Adrenal gland (tissue), 12 donors: Measurements from ENCODE around the gene DNAJB5. TPM values are rescaled to one million over a fixed set of nuclear protein-coding genes. Genes with fewer than 3 reads are reported as not detected.

Experiments used
- DNase-seq, 7 donors: peaks; one replicate each; pipeline ENCODE4 v3.0.0-alpha.2; 2019 to 2020
- H3K27ac ChIP-seq, 5 donors: fragments of 200-600 bp; sonication (generic) in 4 of 5; 1 replicate in 3 of 5; 2 replicates in 2 of 5; pipeline versions ENCODE4 v1.5.1 to v1.8.0; 2016 to 2020; ENCODE audit warnings: mild to moderate bottlenecking in 1 of 5
- H3K27me3 ChIP-seq: fragments of 200-600 bp; 2 replicates; pipeline ENCODE4 v1.8.0; 2021
- H3K36me3 ChIP-seq, 2 donors: fragments of 200-600 bp; replicated peaks in 1 of 2; 1 replicate in 1 of 2; 2 replicates in 1 of 2; pipeline versions ENCODE4 v1.5.1 to v1.8.0; 2018 to 2022
- H3K4me1 ChIP-seq, 2 donors: fragments of 200-600 bp; replicated peaks in 1 of 2; 1 replicate in 1 of 2; 2 replicates in 1 of 2; pipeline versions ENCODE4 v1.5.1 to v1.8.0; 2018 to 2021
- H3K4me3 ChIP-seq, 4 donors: fragments of 200-600 bp; sonication (generic) in 3 of 4; one replicate each; pipeline ENCODE4 v1.5.1; 2016 to 2018
- H3K9me3 ChIP-seq, 3 donors: fragments of 200-600 bp; sonication (generic) in 1 of 3; replicated peaks in 1 of 3; 1 replicate in 2 of 3; 2 replicates in 1 of 3; pipeline versions ENCODE4 v1.5.1 to v1.8.0; 2016 to 2021
- POLR2A ChIP-seq, 2 donors: fragments of 450-650 bp; IDR thresholded peaks; one replicate each; pipeline ENCODE4 v1.6.1; 2017; ENCODE audit warnings: antibody characterized with exemption in 2 of 2, mild to moderate bottlenecking in 2 of 2, moderate library complexity in 1 of 2
- WGBS, 4 donors: extraction: QIAGEN DNeasy Blood & Tissue Kit in 2 of 4; methylation state at CpG; one replicate each; pipeline versions ENCODE4 v1.1.5 to v1.1.7; 2013 to 2017; 5-methylcytosine and 5-hydroxymethylcytosine counted together
- intact Hi-C, 2 donors: fragments of 100-400 bp; cut with DNase I; formaldehyde crosslinking; loops; one replicate each; pipeline versions ENCODE4 v1.14.1 to v1.15.0; 2022 to 2023
- polyA plus RNA-seq, 3 donors: library from polyadenylated mRNA; stranded (reverse); fragments of 200-250 nt in 2 of 3; fragments of 350-450 nt in 1 of 3; fragmentation: Illumina TruSeq in 1 of 3; extraction: RNeasy Lipid Tissue Mini Kit (QIAGEN cat#74804) in 1 of 3; gene quantifications; one replicate each; pipeline ENCODE4 v1.2.3, GENCODE V29; 2013 to 2014
- total RNA-seq, 9 donors: library from RNA; depleted of rRNA in 4 of 9; stranded (reverse); fragments of >200 nt in 4 of 9; fragments of 120-200 nt in 1 of 9; fragmentation: NEBNext Ultra II Directional in 1 of 9; extraction: Animal tissue kit (Norgen Biotek cat#: 25700) in 1 of 9; gene quantifications; one replicate each; pipeline versions ENCODE4 v1.1.0 to v1.2.4, GENCODE V29; 2013 to 2023
- TF ChIP-seq, protein P1 (sequence below), 6 experiments: fragments of 450-650 bp in 4 of 6; fragments of 200-600 bp in 2 of 6; sonication (generic) in 1 of 6; IDR thresholded peaks; 1 replicate in 5 of 6; 2 replicates in 1 of 6; pipeline versions ENCODE4 v1.5.1 to v1.8.0; 2016 to 2021; ENCODE audit warnings: antibody characterized with exemption in 6 of 6, mild to moderate bottlenecking in 2 of 6, moderate library complexity in 1 of 6
- donor health status: healthy with polysubstance abuse.
- donor health status: Bipolar disorder and iron deficiency.
- donor health status: DM: yes; HTN: yes; CAD: no.
- donor health status: DM: no; HTN: no; CAD: no.
- donor health status: DM: no; HTN: no; CAD: no.
- donor health status: DM: yes; HTN: yes; CAD: no.

DNAJB5 gene
- total and polyA plus RNA-seq, 12 donors: 6.2 to 22.4 (median 14.1) TPM

DNA sequence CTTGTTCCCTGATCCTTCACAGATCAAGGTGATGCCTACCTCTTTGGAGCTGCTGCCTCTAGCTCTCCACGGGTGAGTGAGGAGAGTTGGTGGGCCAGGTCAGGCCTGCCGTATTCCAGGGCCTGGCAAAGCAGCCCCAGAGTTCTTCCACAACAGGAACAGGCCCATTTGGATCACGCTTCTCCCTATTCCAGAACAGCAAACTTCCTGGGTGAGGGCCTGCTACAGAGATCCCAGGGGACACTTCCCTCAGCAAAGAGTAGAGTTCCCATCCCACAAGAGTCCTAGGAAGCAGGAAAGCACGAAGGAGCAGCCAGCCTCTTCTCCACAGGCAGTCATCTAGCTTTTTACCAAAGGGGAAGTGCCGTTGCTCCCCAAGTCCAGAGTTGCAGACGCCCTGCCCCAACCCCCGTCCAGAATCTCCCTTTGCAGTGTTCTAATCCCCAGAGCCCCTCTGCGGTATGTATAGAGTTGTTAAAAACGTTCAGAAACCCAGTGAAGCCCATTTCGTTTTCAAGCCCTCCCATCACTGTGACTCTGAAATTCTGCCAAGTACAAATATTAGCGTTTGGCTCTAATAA lies 9.3 kb upstream of the DNAJB5 start:
- DNase-seq: no peak
- Histone ChIP-seq H3K9me3 (no peaks in the 10 kb centered on the region), H3K4me3 (no peak overlapping the region), H3K27me3 (no peaks in the 10 kb centered on the region), H3K36me3 (no peaks in the 10 kb centered on the region), H3K4me1 (no peaks in the 10 kb centered on the region), H3K27ac (no peak overlapping the region)
- intact Hi-C loops: loop anchor here in 1 of 2 donors (10.0 kb wide), 1 partner anchor 115 kb away; the partner anchor contains the start of gene PIGO
- 66 to 78% (median 72%) methylated on average over 9 to 11 of the region's 11 CpGs for WGBS, 4 donors
- TF ChIP-seq POLR2A (IDR thresholded peaks at IDR 0.05): no peak
- TF ChIP-seq, protein P1, sequence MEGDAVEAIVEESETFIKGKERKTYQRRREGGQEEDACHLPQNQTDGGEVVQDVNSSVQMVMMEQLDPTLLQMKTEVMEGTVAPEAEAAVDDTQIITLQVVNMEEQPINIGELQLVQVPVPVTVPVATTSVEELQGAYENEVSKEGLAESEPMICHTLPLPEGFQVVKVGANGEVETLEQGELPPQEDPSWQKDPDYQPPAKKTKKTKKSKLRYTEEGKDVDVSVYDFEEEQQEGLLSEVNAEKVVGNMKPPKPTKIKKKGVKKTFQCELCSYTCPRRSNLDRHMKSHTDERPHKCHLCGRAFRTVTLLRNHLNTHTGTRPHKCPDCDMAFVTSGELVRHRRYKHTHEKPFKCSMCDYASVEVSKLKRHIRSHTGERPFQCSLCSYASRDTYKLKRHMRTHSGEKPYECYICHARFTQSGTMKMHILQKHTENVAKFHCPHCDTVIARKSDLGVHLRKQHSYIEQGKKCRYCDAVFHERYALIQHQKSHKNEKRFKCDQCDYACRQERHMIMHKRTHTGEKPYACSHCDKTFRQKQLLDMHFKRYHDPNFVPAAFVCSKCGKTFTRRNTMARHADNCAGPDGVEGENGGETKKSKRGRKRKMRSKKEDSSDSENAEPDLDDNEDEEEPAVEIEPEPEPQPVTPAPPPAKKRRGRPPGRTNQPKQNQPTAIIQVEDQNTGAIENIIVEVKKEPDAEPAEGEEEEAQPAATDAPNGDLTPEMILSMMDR (IDR thresholded peaks at IDR 0.05): no peak

DNA sequence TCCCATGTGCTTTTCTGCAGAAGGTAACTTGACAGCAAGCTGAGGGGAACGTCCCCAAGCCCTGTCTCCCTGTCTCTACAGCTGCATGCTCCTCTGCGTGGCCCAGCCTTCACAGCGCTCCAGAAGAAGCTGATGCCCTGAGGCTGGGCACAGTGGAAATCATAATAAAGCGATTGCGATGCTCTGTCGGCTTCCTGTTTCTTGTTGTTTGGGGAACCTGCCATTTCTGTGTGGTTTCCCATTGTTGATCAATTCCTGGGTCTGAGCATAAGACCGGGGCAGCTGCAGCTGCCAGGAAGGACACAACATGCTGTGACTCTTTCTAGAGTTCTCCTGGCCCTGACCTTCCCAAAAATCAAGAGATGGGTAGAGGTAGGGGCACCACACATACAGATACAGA lies 7.2 kb upstream of the DNAJB5 start:
- no peaks in the 10 kb centered on the region for H3K9me3 ChIP-seq
- no peaks in the 10 kb centered on the region for H3K27me3 ChIP-seq
- TF ChIP-seq, protein P1 (IDR thresholded peaks at IDR 0.05): no peak
- no peak for TF ChIP-seq POLR2A (IDR thresholded peaks at IDR 0.05)
- H3K4me3 ChIP-seq: no peak overlapping the region
- peak overlapping the region in 1 of 5 donors; percentile 8 for H3K27ac ChIP-seq
- no peaks in the 10 kb centered on the region for H3K4me1 ChIP-seq
- H3K36me3 ChIP-seq: no peaks in the 10 kb centered on the region
- intact Hi-C loops: loop anchor here in 1 of 2 donors (10.0 kb wide), 1 partner anchor 112 kb away; the partner anchor contains the start of gene PIGO
- DNase-seq: no peak
- WGBS, 4 donors: 63 to 87% (median 72%) methylated on average over 7 of the region's 7 CpGs

DNA sequence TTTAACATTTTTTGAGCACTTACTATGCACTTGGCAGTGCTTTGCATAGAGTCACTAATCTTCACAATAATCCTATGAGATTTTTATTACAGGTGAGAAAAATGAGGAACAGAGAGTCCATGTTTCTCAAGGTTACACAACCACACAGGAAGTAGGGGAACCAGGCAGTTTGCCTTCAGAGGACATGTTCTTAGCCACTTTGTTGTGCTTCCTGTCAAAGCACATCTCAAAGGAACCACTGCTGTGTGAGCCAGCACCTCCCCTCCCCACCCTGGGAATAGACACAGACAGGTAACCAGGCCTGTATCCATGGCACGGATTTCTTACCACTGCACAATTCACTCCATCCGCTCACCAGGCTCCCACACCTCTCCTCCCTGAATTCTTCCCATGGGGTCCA lies 6.3 kb upstream of the DNAJB5 start:
- TF ChIP-seq POLR2A (IDR thresholded peaks at IDR 0.05): no peak
- TF ChIP-seq, protein P1 (IDR thresholded peaks at IDR 0.05): no peak
- Histone ChIP-seq H3K36me3 (no peaks in the 10 kb centered on the region), H3K27ac (no peak overlapping the region), H3K9me3 (no peaks in the 10 kb centered on the region), H3K4me1 (no peaks in the 10 kb centered on the region), H3K4me3 (no peak overlapping the region), H3K27me3 (no peaks in the 10 kb centered on the region)
- WGBS, 4 donors: 81 to 93% (median 88%) methylated on average over 2 of the region's 2 CpGs
- intact Hi-C loops: loop anchor here in 1 of 2 donors (10.0 kb wide), 1 partner anchor 112 kb away; the partner anchor contains the start of gene PIGO
- no peak for DNase-seq

- DNase-seq: peak in 3 of 7 donors; percentile 33 to 40 (median 36)
- H3K4me1 ChIP-seq: peaks cover 0 to 5% of the 10 kb centered on the region in 2 donors
- H3K9me3 ChIP-seq: no peaks in the 10 kb centered on the region
- no peak overlapping the region for H3K4me3 ChIP-seq
- H3K36me3 ChIP-seq: no peaks in the 10 kb centered on the region
- 0 to 9% (median 0%) methylated on average over 1 of the region's 1 CpG for WGBS, 4 donors
- intact Hi-C loops: loop anchor here in 1 of 2 donors (10.0 kb wide), 1 partner anchor 111 kb away; the partner anchor contains the start of gene PIGO
- TF ChIP-seq, protein P1 (IDR thresholded peaks at IDR 0.05): no peak
- TF ChIP-seq POLR2A (IDR thresholded peaks at IDR 0.05): no peak
- no peaks in the 10 kb centered on the region for H3K27me3 ChIP-seq
- no peak overlapping the region for H3K27ac ChIP-seq
Observed at GRCh38 chr9:34984049-34984448, 5.5 kb upstream of the DNAJB5 start.
